Fibroblast of villous mesenchyme (primary cell): ENCODE results near the gene PNRC2. TPM values are rescaled to one million over a fixed set of nuclear protein-coding genes. Genes with fewer than 3 reads are reported as not detected.

Experiments used
- DNase-seq: peaks from one replicate; pipeline ENCODE4 v3.0.0-alpha.2; 2010; ENCODE audit warnings: low read depth
- H3K4me3 ChIP-seq: 2 replicates; pipeline ENCODE4 v1.5.1; 2011; ENCODE audit warnings: low read depth, mild to moderate bottlenecking, low read length
- CTCF ChIP-seq: IDR thresholded peaks from 2 replicates; pipeline ENCODE4 v1.5.1; 2012; ENCODE audit warnings: low read depth, mild to moderate bottlenecking, low read length; ENCODE audit not compliant: insufficient read depth
- total RNA-seq: library from RNA; depleted of rRNA; stranded (reverse); fragments of >200 nt; gene quantifications from 2 replicates; pipeline ENCODE4 v1.2.3, GENCODE V29; 2012

Gene PNRC2
- total RNA-seq: 60.9 and 108 TPM in 2 replicates

DNA sequence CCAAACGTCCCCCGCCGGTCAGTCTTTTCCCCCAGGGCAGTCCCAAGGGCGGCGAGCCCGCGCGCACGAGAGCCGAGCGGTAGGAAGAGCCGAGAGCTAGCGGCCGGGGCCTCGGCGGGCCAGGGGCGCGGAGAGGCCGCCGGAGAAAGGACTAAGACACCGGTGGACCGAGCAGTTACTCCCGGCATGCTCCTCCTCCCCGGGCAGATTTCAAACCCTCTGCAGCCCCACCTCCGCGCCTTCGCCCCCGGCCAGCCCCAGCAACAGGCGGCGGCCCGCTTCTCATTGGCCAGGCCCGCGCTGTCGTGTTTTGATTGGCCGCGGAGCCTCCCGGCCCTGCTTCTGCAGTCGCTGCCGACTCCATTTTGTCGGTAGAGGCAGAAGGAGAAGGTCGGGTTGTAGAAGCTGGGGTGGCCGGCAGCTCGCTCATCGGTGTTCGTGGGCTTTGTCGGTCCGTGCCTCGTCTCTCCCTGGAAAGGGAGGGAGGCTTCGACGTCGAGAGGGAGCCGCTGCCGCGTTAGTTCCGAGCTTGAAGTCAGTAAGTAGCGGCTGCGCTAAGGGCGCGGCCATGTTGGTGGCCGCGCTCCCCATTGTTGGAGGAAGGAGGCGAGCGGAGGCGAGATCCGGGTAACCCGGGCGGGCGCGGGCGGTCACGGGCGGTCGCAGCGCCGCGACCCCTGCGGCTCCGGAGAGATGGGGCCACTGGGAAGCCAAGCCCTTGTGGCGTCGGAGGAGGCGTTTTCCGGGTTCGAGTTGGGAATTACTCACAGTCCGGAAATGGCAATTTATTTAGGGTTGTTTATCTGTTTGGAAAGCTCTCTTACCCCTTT lies at the start of gene PNRC2:
PNRC2 (plus strand) TSS at position 368 of the 830 bp plus-strand sequence. CDS start 1,630 bp downstream, outside the sequence.
- no peak for TF ChIP-seq CTCF
- peak; percentile 97 for DNase-seq
- peak within 1 kb of the TSS; percentile 71 for H3K4me3 ChIP-seq

DNA sequence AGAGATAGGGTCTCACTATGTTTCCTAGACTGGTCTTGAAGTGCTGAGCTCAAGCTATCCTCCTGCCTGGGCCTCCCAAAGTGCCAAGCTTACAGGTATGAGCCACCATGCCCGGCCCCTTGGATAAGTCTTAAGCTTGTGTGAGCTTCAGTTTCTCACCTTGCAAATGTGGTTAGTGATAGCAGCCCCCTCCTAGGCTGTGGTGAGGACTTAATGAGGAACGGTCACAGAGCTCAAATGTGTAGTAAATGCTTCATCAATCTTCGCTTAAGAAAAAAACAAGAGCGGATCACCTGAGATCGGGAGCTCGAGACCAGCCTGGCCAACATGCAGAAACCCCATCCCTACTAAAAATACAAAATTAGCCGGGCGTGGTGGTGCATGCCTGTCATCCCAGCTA lies 49.5 kb upstream of the PNRC2 start:
- no peak for DNase-seq
- H3K4me3 ChIP-seq: no peak overlapping the region
- no peak for TF ChIP-seq CTCF

DNA sequence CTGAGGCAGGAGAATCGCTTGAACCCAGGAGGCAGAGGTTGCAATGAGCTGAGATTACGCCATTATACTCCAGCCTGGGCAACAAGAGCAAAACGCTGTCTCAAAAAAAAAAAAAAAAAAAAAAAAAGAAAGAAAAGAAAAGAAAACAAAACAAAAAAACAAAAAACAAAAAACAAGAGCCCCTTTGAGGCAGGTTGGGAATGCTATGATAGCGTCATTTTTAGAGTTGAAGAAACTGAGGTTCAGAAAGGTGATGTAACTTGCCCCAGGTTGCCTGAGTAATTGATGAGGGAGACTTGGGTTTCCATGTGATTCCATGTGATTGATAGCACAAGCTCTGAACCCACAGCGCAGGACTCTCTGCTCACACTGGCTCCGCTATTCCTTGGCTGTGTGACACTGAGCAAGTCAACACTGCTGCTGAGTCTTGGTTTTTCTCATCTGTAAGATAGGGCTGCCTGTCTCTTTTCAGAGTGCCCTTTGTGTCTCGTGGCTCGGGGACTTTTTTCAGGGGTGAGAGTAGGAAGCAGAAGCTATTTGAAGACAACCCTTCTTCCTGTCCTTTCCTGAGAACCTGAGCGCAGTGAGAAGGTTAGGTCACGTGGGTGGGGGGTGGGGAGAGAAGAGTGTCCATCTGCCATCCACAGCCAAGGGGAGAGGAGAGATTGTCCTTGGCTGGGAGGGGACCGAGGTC lies 48.9 kb upstream of the PNRC2 start:
- no peak for DNase-seq
- no peak overlapping the region for H3K4me3 ChIP-seq
- TF ChIP-seq CTCF: no peak

DNA sequence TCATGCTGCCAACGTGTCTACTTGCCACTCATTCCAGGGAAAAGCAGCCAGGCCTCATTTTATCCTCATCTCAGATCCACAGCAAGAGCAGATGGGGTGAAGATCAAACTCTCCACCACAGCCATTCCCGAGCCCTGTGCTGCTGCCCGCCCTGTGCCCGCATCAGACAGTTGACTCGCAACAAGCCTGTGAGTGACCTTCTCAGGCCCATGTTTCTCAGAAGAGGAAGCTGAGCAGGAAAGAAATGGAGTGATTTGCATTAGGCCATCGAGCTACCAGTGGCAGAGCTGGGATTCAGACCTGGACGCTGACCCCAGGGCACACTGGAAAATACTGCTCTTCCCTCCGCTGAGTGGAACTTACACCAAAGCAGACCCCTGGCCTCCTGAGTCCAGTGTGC lies 47.7 kb upstream of the PNRC2 start:
- no peak for DNase-seq
- no peak for TF ChIP-seq CTCF
- no peak overlapping the region for H3K4me3 ChIP-seq

DNA sequence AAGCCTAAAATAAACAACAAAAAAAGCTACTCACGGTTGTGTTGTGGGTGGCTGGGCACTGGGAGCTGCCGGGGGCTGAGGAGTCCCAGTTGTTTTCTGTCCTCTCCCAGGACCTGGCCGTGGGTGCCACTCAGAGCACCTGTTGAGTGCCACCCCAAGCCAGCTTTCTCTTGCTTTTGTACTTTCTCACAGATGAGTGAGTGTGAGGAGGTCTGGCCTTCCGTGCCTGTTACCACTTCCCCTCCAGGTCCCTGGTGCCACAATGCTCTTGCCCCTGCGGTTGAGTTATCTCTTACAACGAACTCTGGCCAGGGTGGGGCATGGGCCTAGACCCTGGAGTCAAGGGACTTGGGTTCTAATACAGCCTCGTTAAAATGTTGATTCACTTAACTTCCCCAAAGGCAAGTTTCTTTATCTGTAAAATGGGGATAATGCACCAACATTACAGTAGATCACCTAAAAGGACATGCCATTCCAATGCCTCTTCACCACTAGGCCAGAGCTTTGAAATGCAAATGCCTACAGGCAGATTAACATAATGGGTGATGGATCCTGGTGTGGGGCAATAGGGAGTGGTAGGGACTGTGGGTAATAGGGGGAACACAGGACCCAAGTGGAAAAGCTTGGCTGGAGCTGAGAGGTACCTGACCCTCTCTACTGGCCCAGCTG lies 46.3 kb upstream of the PNRC2 start, which contains the start of gene CNR2:
CNR2 (minus strand) TSS at position 151 of the 669 bp plus-strand sequence. CDS start 37,745 bp downstream, outside the sequence.
- H3K4me3 ChIP-seq: no peak within 1 kb of the TSS
- no peak for TF ChIP-seq CTCF
- no peak for DNase-seq

GRCh38 chr1:23914921-23915320 lies 44.7 kb upstream of the PNRC2 start:
- H3K4me3 ChIP-seq: no peak overlapping the region
- no peak for TF ChIP-seq CTCF
- DNase-seq: no peak
